ENCODE results near the gene UPB1.

Gene UPB1

DNA sequence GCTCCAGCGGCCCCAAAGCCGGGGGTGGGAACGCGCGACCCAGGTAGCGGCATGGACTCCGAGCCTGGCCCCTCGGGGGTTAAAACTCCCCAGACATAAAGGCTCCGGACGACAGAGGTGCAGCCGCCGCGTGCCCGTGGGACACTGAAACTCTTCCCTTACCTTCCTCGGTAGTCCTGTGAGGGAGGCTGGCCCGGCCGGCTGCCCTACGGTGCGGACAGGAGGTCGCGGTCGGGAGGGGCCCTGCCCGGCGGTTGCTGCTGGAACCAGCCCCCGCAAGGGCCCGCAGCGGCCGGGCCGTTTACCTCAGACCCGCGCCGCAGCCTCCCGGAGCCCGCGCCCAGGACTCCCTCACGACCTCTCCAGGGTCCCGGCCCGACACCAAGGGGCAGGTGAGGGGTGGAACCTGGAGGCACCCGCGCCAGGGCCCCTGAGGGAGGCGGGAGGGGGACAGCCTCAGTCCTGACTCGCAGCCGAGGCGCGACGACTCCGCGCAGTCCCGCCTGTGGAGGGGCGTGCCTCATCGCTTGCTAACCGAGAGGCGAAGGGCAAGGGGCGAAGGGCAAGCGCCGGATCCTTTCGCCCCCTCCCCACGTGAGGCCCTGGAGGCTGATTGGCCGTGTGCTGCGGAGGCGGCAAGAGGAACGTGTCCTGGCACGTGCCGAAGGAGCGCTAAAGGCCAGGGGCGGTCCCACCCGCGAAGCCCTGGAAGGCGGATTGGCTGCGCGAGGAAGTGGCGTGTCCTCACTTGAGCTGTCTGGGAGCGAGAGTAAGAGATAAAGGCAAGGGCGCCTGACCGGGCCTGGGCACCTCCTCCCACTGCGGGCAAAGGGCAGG, at the start of gene UPB1:
Gene UPB1 (plus strand): TSS at position 805 of the 837 bp plus-strand sequence. CDS start 72 bp downstream, outside the sequence.
- DNase-seq, result no peak

DNA sequence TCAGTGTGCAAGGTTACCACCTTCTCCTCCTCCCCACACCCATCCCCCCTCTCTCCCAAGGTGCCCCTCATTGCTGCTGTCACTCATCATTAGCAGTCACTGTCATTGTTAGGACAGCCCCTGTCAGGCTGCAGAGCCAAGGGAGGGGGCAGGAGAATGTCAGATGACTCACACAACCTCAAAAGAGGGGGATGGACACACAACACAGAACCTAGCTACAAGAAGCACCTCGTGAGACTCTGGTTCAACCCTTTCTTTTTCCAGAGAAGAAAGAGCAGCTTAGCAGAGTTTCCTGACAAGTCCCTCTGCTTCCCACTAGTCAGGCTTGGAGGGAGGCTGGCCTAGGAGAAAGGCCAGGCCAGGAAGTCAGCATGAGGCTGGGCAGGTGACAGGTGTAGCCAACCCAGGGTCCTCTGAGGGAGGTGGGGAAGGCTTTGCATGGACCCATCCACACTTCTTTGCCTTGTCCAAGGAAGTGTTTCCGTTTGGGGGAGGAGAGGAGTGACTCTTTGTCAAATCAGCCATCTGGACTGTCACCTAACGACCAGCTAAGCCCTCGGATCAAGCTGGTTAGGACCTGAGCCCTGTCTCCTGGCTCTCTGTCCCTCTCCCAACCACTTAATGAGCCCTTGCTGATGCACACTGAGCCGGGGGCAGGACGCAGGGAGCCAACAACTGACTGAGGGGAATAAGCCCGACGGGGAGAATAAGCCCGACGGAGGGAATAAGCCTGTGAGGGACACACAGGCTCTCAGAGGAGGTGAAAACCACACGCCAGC, 49.5 kb upstream of the UPB1 start:
- DNase-seq, result no peak

DNA sequence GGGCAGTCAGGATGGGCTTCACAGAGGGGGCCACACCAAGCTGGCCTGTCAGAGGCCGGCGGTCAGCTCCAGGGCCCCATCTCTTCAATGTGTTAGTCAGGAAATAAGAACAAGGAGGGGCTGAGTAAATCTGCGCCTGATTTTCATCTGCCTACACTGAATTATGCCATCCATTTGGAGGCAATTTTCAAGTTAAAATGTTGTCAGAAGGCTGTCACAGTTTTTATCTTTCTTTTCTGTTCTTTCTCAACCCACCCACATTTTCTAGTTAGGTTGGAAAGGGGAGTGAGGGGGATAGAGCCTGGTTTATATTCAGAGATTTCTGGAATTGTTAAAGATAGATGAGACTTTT, 48.9 kb upstream of the UPB1 start:
- no peak for DNase-seq

DNA sequence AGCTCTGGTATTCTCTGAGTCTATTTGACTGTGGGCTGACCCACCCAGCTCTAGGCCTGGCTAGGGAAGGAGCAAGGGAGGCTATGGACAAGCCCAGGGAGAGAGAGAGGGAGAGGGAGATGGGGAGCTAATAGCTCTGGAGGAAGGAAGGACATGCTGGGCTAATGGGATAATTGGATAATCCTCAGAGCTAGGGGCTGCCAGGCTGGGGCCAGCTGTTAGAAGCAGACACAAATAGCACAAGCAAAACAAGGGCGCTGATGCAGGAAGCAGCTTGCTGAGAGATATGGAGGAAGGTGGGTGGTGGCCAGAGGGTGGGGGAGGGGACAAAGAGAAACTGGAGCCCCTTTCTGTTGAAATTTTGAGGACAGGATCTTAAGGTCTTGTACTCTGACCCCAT, 44.5 kb upstream of the UPB1 start:
- no peak for DNase-seq

DNA sequence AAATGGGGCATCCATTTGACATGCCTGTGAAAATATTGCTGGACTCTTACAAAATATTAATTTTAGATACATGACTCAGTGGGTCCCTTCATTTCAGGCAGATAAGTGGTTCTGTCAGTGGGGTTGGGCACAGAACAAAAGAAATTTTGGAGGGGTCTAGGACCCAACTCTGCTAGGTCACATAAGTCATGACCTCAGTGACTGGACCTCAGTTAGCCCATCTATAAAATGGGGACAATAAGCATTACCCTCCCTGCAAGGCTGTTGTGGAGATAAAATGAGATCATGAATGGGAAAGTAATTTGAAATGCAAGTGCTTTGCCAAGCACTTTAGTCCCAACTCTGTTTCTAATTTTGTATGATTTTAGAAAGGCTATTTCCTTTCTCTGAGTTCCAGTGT, 44.0 kb upstream of the UPB1 start:
- DNase-seq, result no peak

DNA sequence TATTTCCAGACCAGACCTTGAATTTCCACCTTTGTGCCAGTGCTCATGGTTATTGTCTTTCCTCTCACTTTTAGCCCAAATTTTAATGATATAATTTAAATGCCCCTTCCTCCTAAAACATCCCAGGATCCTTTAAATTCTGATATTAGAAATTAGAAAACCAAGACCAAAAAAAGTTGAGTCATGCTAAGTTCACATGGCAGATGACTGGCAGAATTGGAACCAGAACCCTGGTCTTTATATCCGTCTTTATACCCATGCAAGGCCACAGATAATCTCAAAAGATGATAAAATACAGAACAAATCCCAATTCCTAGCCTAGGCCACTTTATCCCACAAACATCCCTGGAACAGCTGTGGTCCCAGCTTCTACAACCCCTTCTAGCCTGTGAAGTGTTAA, 41.3 kb upstream of the UPB1 start:
- DNase-seq, result no peak

DNA sequence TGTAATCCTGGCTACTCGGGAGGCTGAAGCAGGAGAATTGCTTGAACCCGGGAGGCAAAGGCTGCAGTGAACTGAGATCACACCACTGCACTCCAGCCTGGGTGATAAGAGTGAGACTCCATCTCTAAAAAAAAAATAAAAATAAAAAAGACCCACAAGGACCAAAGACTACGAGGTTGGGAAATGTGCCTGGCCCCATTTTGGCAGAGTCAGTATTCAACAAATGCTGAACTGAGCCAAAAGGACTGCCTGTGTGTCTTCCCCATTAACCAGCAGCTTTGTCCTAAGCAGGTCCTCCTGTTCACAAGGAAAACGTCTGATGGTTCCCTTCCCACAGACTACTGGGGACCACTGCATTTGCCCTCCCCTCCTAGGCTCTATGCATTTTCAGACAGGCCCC, 40.1 kb upstream of the UPB1 start:
- DNase-seq, result no peak

DNA sequence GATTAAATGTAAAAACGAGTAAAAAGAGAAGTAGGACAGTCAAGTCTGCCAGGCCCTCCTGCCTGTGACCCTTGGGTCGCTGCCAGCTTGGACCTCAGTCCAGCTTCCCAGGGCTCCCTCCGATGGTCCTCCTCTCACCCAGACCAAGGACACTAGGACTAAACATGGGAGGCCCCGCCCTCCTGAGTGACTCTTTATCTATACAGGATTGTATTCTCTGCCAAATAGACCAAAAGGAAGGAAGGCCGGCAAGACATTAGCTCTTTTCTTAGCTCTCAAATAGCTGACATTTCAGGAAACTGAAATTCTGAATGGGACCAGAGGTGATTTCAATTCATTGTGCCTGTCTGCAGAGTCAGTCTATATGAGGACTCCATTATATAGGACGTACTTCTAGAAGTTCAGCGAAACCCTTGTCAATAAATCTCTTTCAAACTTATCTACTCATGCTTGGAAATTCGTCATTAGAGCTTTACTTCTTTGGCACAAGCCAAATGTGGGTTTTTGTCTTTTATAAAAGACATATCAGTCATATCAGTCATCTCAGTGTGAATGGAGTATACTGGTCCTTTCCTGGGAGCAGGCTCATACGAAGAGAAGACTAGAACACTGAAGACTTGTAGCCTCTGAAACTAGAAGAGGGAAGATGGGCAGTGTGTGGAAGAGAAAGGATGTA, 39.2 kb upstream of the UPB1 start:
- DNase-seq, result no peak

DNA sequence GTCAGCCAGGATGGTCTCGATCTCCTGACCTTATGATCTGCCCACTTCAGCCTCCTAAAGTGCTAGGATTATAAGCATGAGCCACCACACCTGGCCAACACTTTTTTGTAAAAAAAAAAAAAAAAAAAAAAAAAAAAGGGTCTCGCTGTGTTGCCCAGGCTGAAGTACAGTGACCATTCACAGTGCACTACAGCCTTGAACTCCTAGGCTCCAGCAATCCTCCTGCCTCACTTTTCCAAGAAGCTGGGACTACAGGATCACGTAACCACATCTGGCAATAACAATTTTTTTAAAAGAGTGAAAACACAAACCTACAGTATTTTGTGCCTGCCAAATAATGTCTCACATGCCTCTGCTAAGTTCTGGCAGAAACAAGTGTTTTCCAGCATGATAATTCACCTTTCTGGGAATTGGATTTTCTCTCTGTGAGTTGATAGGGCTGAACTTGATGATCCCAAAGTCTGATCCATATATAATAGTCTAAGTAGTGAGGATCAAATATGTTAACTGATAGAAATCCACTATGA, 37.2 kb upstream of the UPB1 start:
- DNase-seq, result no peak

DNA sequence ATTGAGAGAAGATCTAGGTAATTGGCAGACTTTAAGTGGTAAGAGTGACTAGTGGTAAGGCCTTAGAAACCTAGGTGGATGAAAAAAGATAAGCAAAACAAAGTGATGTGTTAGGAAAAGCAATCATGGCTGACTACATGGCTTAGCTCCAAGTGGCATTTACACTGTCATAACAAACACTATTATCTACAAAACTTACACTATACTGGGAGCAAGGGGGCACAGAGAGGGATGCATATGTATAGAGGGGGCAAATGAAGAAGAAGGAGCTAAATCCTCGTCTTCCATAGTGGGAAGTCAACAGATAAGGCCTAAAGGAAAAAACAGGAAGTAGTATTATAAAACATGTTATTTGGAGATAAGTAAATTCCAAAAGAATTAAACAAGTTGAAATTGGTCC, 35.2 kb upstream of the UPB1 start:
- no peak for DNase-seq

DNA sequence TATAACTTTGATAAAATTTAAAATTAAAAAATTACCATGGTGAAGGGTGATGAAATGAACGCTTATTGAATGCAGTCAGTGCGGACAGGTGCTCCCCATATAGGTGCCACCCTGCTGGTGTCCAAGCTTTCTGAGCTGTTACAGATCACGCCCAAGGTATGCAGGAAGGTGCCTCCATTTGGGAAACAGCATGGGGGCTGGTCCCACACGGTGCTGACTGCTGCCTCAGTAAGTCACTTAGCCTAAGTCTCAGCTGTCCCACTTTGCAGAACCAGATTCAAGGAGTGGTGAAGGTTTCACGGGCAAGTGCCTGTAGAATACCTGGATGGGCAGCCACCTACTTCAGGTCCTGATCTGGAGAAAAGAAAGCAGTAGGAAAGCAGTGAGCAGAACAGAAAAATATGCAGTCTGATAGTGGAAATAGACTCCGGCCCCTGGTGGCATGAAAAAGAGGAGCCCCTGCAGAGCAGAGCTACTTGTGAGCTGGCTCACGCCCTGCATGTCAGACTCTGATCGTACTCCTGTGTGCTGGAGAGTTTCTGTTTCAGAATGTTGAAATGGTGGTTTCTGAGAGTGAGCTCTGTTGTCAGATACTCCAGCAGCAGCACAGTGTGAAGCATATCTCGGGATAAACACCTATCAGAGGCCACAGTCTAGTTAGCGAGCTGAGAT, 34.6 kb upstream of the UPB1 start:
- no peak for DNase-seq

DNA sequence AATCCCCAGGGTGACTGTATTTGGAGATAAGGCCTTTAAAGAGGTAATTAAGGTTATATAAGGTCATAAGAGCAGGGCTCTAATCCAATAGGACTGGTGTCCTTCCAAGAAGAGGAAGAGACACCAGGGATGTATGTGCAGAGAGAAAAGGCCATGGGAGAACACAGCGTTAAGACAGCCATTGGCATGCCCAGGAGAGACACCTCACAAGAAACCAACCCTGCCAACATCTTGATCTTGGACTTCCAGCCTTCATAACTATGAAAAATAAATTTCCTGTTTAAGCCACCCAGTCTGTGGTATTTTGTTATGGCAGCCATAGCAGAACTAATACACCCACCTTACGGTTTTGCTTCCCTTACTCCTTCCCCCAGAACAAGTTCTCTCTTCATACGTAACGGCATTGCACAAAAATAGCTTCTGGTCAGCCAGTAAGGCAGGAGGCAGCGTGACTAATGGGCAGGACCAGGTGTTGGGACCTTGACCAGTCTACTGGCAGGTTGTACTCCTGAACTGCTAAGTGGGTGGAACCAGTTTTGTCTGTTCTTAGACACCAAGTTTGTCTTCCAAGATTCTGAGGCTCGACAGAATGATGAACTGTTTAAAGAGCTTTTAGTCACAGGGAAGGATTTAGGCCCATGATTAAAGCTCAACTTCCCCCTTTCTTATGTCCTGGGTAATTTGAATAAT, 31.9 kb upstream of the UPB1 start:
- no peak for DNase-seq

DNA sequence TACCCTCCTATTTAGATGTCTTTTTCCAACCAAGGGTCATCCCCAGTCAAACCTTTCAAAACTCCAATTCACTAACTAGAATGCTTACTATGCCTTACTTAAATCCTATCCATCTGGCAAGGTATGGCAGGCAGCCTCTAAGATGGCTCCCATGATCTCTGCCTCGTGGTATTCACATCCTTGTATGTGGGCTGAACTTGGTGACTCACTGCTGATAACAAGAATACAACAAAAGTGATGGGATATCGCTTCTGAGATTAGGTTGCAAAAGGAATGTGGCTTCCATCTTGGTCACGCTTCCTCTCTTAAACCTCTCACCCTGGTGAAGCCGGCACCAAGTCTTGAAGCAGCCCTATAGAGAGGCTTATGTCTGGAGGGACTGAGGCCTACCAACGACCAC, 29.6 kb upstream of the UPB1 start:
- no peak for DNase-seq

DNA sequence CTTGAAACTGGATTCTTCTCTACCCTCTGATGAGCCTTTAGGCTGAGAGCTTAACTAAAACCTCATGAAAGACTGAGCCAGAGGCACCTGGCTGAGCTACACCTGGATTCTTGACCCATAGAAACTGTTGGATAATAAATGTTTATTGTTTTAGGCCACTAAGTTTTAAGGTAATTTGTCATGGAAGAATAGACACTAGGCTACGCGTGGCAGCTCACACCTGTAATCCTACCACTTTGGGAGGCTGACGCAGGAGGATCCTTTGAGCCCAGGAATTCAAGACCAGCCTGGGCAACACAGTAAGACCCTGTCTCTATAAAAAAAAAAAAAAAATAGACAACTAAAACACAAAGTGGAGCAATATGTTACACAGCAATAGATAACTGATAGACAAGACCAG, 29.2 kb upstream of the UPB1 start:
- DNase-seq, result no peak

DNA sequence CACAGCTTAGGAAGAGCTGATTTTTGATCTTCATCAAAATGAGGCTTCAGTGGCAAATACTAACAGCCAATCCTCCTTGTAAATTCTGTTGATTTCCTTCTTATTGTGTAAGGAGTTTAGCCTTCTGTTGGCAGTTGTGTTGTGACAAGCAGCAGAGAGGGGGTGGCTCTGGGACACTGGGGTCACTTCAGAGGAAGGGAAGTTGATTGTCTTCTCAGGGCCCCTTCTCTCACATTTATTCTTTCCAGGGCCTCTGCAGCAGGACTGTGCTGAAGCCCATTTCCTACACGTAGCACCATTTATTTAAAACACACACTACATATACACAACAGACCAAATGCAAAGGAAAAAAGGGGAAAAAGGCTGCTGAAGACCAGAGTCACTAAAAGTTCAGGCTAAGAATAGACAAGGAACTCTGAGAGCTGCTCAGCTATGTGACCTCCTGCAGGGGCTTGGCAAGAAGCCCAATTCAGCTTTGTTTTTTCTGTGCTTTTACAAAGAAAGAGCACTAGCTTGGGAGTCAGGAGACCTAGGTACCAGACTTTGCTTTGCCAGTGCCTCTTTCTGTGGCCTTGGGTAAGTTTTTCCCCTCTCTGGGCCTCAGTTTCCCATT, 28.3 kb upstream of the UPB1 start:
- no peak for DNase-seq

DNA sequence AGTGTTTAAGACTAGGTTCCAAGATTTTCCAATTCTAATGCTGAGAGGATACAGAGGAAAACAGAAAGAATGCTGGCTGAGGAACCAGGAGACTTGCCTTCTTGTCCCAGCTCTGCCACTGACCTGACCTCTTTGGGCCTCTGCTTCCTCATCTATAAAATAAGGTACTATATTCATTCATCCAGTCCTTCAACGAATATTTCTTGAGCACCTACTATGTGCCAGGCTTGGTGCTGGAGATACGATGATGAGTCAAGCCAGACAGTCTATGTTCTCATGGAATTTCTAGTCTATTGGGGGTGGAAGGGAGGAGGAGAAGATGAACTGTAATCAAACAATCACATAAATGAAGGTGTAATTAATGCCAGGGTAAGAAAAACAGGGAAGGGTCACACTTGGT, 27.8 kb upstream of the UPB1 start:
- DNase-seq, result no peak

DNA sequence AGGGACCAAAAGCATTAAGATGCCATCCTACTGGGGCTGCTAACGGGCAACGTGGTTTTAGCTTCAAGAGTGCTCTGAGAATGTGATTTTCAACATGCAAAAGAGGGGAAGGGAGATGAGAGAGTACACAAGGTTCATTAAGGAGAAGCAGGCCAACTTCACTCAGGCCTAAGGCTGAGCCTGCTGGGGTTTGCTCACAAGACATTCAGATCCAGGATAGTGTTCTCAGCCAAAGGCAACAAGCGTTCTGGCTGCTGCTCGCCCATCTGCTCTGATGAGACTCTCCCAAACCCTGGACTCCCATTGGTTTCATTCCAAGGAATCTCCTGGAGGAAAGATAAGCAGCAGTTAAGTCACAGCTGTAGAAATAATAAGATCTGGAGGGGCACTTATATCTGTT, 23.6 kb upstream of the UPB1 start:
- DNase-seq, result no peak

DNA sequence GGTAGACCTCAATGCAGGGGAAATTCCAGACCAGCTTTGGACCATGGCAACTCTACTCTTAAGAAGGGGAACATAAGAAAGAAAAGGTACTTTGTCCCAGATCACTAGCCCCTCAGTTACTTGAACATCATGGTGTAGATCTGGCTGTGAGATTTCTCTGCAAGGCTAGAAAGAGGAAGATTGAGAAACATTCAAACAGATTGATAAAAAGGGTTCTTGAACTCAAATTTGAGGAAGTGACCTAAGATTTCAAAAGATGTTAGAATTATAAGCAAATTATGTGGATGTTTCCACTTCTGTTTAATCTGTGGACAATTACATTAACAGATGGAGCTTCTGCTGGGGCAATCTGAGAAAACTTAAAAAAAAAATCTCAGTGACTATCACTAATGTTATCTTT, 21.8 kb upstream of the UPB1 start:
- DNase-seq, result no peak

DNA sequence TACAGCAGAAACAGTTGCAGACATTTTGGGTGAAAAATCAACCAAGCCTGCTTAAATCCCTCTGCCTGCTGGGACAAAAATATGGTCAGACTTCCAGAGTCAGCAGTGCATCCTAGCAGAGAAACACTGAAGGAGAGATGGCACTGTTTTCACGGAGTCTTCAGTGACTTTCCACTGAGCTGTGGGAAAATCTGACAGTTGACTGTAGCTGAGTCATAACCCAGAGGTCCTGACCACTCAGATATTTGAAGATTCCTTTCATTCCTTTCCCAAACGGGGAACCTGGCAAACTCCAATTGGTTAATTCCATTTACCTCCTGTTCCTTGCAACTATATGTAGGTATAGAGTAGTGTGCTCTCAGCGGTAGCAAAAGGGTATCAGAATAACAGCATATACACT, 20.9 kb upstream of the UPB1 start:
- no peak for DNase-seq

DNA sequence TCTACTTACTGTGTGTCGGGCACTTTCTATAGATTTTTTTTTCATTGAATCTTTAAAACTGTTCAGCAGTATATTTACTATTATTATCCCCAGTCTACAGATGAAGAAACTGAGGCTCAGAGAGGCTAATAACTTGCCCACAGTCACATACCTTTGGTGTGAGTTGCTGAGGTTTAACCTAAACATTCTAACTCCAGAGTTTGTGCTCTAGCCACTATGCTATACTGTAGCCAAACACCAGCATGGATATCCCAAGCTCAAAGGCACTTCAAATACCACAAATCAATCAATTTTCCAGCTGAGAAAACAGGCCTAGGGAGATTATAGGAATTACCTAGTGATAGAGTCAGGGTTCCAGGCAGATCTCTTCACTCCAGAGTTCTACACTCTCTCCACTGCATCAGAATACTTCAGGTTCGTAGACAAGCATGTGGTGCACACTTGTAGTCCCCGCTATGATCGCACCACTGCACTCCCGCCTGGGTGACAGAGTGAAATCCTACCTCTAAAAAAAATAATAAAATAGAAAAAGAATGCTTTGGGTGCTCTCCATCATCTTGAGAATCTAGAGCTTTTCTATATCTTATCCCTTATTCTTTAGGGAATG, 20.4 kb upstream of the UPB1 start:
- DNase-seq, result no peak

DNA sequence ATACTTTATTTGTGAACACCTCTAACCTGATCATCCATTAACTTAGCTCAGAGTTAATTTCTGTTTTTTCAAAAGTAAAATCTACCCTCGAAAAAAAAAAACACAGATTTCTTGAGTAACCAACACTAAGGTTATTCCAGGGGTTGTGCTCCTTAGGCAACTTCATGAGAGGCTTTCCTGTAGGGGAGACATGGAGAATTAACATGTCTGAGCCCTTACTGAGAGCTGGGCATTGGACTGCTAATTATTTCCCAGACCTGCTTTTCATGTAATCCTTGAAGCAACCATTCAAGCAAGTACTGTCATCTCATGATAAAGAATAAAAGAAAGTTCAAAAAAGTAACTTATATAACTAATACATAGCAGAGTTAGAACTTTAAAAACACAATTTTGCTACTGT, 13.5 kb upstream of the UPB1 start:
- DNase-seq, result no peak

DNA sequence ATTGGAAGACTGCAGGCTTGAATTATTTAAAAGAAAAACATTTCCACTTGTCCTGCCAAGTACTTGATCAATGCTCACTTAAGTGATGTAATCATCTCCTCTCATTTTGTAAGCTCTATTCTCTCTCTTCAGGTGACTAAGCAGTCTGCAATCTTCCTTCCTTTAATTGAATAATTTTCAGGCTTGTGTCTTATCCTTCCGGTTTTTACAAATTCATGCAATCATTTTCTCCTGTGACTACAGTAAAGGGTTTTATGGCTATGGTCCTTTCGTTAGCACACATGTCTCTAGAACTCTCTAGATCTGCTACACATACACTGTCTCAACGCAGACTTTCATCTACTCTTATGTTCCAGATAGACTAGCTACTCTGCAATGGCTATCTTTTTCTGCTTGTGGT, 12.6 kb upstream of the UPB1 start:
- no peak for DNase-seq

Data from GOT3 (cell line).